SW 1271 (cell line): ENCODE measurements around the gene TCF21.

ENCODE experiments used
- DNase-seq, 2 experiments: peaks; one replicate each; lab custom pipeline; 2025; lab: John Stamatoyannopoulos, UW

The TCF21 gene

DNA sequence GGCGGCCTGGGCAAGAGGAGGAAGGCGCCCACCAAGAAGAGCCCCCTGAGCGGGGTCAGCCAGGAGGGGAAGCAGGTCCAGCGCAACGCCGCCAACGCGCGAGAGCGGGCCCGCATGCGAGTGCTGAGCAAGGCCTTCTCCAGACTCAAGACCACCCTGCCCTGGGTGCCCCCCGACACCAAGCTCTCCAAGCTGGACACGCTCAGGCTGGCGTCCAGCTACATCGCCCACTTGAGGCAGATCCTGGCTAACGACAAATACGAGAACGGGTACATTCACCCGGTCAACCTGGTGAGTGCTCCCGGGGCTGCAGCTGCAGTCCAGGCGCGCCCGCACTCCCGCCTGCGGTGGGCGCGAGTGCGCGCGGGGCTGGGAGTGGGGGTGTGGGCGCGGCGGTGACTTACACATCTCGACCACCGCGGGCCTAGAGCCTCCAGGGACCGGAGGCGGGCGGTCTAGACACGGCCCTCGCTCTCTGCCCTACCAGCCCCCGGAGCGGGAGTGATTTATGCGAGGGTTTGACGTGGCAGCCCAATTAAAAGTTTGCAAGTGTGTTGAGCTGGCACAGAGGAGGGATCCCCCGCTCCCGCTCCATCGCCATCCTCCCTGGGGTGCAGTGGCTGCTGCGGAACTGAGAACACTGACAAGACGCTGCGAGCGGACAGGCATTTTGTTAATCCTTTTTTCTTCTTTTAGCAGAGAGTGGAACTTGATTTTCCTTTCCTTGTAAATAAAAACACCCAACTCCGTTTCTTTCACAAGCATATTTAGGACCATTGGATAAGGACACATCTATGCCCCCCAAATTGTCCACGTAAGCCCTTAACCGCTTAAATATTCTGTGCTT is 867 bp downstream of the TCF21 start:
- DNase-seq: no peak

DNA sequence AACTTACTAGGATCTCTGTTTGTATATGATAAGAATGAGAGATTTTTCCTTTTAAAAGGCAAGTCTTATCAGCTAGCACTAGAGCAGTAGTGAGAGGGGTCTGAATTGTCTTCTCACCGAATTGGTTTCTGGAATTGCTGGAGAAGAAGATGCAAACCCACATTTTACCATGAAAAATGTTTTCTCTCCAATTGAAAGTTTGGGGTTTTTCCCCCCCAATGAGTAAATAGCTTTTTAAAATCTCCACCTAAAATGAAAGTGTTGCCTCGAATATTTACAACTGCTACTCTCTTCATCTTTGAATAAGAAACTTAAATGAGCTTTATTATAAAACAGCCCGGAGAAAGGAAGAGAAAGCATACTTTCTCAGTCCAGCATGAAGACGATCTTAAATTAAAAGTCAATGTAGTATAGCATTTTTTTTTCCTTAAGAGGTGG is 1.8 kb downstream of the TCF21 start:
- DNase-seq: no peak

DNA sequence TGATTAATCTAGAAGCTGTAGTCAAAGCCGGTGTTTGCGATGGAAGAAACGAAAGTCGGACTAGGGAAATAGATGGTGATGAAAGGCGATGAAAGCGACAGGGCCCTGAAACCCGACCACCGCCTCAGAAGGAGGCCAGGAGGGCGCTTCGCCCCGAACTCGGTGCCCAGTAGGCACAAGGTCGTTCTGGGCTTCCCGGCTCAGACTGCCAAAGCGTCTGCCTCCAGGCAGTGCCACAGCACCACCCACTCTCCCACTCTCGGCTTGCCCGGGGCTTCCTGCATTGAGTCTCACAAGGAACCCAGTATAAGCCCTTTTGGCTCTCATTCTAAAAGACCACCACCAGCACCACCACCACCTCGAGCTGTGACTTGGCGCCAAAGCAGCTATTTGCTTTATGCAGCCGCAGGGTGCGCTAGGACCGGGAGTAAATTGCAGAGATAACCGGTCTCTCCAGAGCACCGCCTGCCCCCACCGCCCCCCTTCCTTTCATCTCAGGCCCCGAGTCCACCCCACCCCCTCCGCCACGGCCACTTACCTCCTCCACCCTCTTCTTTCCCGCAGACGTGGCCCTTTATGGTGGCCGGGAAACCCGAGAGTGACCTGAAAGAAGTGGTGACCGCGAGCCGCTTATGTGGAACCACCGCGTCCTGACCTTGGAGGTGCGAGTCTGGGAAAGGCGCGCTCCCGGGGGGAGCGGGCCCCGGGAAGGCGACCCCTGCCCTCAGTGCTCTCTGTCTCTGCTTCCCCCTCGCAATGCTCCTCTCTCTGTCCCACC is 2.4 kb downstream of the TCF21 start:
- no peak for DNase-seq

DNA sequence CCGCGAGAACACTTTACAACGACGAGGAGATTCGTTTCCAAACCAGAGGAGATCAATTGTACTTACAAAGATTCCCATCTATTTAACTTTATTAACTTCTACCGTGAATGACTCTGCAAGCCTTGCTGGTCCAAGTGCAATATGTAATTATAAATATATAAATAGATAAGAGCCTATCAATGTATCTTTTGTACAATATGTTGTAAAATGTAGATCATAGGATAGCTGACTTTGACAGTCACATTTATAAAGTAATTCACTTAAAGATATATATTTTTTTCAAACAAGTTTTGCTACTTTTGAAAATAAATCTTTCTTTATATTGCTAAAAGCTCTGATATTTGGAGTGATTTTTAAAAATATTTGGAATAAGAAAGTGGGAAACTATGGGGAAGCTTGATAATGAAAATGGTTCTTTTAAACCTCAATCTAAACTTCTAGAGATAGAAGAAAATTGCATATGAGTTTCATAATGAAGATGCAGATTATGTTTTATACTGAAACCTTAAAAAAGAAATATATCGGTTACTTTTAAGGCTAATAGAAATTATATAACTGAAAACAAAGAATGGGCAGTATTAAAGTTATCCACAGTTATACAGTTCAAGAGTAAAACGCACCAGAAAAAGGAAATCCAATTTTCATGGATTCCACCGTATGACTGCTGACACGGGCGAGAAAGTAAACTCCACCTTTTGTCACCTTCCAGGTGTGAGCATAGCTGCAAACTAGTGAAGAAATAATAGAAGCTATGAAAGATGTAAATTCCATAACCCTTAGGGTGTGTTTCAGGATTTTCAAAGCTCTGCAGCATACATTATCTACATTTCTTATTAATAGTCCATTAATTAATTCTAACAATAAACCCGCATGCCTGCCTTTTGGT is 3.3 kb downstream of the TCF21 start:
- no peak for DNase-seq

DNA sequence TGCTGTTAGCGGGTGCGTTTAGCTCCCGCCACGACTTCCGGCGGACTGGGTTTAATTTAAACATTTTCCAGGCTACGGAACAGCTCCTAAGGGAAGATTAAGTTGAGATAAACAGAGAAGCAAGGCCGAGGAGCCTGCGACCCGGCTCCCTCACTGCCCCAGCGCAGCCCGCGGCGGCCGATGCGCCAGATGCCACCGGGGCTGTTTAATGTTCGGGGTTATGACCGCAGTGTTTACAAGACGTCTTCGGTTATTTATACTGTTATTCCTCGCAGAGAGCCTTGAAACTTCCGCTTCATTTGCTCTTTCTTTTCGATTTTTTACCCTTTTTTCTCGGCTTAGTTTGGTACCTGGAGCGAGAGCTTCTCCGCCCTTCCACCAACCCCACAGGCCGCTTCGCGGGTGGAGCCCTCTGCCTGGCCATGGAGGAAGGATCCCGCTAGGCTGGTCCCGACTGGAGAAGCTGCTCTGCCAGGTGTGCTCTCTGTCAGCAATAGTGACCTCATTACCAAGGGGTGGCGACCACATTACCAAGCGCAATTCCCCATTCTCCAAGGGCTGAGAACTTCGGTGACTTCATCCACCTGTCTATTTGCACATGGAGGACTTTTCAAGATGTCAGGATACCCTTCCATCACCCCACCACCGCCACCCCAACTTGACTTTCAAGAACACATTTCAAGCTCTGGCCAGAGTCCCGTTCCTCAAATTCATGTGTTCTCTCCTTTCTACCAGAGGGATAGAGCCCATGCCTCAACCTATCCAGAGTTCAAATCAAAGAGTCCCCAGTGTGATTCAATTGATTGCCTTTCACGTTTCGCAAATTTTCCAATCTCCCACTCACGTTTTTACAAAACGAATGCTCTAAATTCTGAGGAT is 4.1 kb downstream of the TCF21 start:
- no peak for DNase-seq

DNA sequence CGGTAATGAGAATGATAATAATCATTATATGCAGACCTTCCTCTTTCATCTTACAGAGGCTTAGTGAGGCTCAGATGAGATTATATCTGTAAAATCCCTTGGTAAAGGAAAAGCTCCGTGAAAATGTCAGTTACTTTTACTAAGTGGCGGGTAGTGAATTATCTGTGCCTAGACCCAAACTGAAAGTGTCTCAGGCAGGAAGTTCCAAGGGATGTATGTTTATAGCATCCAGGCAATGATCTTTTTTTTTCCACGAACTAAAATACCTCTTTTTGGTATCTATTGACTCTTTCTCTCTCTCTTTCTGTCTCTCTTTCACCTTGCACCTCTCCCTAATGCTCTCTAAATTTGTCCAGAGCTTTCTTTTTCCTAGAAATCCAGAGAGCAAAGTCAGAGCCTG is 5.0 kb downstream of the TCF21 start:
- no peak for DNase-seq

DNA sequence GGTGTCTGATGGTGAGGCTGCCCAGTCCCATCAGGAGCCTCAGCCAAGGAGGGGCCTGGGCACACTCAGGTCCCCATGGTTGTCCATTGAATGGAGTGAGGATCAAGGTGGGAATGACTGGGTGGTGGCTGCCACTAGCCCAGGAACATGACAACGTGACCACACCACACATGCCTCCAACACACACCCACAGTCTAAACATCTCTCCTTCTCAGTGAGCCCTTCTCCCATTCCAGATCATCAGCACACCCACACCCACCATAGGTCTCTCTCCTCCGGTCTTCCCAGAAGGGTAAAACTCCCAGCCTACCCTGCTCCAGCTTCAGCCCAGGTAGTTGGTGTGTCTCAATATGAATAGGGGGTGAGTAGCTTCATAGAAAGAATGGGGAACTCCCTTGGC is 5.5 kb downstream of the TCF21 start:
- no peak for DNase-seq

DNA sequence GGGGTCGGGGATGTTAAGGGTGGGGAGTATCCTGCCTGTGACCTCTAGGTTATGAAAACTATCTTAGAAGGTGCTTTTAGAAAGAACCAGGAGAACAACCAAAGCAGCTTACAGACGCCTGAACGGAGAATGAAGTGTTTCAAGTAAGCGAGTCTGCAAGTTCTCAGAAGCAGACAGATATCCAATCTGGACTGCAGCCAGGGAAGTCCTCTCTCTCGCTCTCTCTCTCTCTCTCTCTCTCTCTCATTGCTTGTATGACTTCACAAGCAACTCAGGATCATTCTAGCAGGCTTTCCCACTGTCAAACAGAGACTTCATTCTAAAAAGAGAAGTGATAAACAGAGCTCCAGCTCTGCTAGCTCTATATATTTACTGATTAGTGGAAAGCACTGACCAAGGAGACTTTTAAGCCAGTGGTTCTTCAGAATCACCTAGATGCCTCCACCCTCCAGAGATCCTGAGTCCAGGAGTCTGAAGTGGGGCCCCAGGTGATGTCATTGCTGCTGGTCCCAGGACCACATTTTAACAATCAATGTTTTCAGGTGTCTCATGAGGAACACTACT is 6.0 kb downstream of the TCF21 start:
- no peak for DNase-seq

DNA sequence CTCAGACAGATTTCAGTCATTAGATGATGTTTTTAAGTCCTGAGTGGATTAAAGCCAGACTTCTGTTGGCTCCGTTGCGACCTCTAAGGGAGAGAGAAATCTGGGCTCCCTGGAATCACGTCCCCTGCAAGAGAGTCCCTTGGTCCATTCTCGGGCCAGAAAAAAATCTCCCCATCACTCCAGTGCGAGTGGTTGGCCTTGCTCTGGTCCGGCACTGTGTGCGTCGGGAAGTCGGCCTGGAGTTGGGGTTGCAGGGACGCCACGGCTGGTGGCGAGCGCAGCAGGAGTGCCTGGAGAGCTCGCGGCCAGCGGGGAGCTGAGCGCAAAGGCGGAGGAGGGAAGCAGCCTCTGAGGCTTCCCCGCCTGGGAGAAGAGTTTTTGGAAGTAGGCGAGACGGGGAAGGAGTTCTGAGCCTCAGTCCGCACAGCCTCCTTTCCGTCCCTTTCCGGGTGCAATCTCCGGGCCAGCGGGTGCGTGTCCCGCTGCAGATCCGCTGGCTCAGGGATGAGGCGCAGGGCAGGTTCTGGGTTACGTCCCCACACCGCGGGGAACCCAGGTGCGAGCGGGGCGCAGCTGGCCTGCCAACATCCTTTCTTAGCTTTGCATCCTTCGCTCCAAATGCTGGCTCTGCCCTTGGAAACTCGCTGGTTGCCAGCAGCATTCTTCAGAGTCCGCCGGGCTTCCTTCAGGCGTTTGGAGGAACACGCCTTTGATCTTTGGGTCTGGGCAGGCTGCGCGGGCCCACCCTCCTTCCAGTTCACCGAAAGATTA is 6.8 kb downstream of the TCF21 start:
- no peak for DNase-seq

DNA sequence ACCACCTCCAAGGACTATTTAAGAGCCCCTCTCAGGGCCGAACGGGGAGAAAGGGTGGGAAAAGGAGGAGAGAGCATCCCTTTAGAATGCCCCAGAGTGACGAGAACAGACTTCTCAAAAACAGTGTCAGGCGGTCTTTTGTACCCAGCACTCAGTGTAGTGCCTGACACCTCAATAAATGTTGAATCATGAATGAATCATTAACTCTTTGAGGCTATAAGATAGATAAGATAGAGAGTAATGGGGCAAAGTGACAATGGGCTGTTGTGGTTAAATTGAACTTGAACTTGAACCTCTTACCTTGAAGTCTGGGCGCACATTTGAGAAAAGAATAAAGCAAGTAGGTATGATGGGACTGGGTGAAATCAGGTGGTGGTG is 7.4 kb downstream of the TCF21 start:
- no peak for DNase-seq

DNA sequence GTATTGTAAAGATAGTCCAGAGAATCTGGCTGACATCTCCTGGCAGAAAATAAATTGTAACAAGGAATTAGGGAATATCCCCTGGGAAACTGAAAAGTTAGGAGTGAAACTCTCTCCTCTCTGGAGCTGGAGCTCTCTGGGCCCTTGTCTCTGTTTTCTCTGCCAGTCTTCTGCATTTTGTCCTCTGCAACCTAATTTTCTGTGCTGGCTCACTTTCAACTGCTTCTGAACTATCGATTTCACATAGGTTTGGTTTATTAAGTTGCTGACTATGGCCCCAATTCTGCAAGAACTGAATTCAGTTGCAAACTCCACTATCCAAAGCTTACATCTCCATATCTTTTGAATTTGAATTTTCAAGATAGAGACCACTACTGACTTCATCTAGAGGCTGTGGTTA is 9.3 kb downstream of the TCF21 start:
- DNase-seq: no peak

DNA sequence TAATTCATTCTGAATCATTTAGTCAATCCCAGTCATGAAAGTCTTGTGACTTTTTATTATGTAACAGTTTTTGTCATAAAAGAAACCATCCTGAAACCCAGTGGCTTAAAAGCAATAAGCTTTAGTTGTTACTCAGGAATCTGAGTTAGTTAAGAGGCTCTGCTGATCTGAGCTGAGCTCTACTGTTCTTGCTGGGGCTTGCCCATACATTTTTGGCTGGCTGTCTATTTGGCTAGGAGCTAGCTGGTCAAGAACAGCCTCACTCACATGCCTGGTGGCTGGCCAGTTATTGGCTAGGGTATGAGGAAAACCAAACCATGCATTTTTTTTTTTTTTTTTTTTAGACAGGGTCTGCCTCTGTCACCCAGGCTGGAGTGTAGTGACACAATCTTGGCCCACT is 10.6 kb downstream of the TCF21 start:
- DNase-seq: no peak

DNA sequence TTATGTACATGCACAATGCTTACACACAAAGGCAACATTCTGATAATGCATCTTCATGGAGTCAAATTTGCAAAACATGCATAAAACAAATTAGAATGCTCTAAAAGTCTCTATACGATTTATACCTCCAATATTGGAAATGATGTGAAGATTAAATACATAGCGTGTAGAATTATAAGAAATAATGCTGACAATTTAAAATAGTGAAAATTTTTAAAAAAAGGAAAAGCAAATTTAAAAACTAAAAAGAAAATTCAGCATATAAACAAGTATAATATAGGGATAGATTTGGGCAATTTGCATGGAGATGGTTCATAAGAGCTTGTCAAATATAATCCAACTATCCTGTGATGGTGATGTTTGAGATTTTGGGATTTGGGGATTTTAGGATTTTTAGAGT is 14.9 kb downstream of the TCF21 start:
- DNase-seq: no peak

DNA sequence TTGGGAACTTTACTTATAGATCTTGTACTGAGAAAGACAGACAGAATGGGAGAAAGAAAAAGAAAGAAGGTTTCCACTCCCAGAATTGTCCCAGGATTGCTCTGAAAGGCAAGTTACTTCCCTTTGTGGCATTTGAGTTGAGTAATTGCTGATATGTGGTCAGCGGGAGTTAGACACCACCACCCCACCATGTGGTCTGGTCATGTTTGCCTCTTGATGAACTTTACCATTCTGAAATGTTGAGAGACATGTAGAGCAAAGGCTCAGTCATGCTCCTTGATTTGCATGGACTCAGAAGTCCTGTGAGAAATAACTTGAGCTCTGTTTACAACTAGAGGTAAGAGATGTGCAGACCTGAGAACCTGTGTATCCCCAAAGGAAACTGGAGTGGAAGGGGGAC is 17.1 kb downstream of the TCF21 start:
- DNase-seq: no peak

DNA sequence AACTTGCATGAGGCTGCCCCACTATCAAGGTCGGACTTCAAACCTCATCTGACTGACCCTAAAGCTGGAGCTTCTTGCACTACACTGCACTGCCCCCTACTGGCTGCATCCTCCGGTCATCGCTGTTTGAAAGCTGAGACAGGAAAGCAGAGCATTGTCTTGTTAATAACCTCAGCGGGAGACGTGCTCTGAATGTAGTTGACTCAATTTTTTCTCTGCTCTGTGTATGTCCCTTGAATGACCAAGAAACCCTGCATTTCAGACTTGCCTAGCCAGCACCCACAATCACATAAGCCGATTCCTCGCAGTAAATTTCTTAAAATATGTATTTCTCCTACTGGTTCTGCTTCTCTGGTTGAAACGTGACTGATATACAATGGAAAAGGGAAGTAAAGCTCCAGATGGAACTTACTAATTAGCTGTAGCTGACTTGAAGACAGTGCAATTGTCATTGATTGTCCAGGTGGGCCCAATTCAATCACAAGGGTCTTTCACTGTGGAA is 27.8 kb downstream of the TCF21 start:
- peak; percentile 13 to 73 for DNase-seq

DNA sequence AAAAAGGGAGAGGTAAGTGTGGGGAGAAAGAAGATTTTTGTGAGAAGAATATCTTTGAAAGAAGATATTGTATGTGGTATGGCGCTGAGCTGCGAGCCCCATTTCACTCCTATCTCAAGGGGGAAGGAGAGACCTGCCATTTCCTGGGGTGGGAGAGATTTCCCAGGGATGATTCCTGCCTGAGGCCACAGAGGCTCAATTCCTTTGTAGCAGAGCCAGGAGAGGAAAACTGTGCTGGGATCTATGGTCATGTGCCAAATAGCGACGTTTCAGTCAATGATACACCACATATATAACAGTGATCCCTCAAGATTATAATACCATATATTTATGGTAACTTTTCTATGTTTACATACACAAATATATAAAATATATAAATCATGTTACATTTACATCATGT is 28.9 kb downstream of the TCF21 start:
- no peak for DNase-seq

DNA sequence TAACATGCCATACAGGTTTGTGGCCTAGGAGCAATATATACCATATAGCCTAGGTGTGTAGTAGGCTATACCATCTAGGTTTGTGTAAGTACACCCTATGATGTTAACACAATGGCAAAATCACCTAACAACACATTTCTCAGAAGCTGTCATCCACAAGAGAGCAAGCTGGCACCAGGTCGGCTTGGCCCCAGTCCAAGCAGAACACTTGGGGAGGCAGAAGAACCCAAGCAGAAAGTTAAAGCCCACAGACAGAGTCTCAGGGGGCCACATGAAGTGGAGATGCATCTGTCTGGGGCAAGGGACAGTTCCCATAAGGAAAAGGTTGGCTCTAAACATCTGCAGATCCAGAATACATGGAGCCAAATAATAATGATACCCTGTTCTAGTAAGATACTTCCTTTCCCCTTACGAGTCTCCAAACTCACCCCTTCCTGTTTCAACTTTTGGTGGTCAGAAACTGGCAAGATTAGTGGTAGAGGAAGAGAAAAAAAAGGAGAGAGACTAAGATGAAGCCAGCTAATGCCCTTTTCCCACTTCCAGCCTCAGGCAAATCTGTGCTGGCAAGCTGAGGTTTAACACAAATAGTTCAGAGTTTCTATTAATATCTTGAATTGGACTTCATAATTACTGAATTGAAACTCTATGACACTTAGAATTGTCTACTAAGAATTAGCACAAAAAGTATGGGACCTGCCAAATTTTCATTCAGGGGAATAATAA is 29.5 kb downstream of the TCF21 start:
- DNase-seq: no peak

DNA sequence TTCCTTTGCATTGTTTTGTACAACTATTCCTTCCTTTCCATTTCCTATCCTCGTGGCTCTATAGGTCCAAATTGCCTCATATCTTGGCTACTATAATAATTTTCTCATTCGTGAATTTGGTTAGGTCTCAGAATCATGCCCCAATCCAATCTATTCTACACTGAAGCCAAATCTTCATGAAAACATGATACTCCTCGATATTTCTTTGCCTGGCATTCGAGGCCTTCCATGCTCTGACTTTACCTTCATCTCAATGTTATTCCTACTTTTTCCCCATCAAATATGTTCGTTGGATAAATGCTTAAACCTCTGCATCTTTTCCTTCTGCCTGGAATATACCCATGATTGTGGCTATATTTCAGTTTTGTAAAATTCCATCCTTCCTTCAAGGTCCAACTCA is 30.4 kb downstream of the TCF21 start:
- no peak for DNase-seq

DNA sequence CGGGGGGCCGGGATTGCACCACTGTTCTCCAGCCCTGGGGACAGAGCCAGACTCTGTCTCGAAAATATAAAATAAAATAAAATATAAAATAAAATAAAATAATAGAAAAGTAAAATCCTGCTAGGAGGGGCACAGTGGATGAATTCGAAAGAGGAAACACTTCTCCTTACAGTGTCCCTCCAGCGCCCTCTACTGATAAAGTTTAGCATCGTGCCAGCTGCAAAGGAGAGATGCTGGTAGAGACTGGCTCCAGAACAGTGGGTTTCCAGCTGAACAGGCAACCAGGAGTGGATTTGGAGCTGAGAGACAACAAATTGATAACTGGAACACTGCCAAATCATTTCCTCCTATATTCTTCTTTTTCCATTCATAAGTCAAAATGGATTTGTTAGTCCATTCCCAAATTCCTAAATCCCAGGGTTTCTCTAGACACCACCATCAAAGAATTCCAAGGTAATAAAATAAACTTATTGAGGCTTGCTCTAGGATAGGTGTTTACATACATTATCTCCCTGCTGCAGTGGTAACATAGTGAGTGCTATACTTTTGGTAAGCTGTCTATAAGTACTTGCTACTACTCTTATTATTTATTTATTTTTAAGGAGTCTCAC is 32.4 kb downstream of the TCF21 start:
- peak; percentile 40 to 75 for DNase-seq
